ENCODE measurements around the gene NUCB1.
"Not testable (repeated sequence)": the region's sequence is repeated elsewhere in the genome, so short reads cannot be mapped to it uniquely, and the experiment has no call there.

NUCB1 gene

GRCh38 chr19:48873476-48874302, 26.4 kb upstream of the NUCB1 start:
- DNase-seq (ENCODE audit: insufficient read length, low spot score) (no peak), FAIRE-seq (no peak)
- TF ChIP-seq TAF1 (IDR thresholded peaks at IDR 0.05; ENCODE audit: low read depth, low read length) (no peak; the same call in 1 of the 2 replicates), POU2F2 (IDR thresholded peaks at IDR 0.05; ENCODE audit: low read depth, low read length) (no peak)

GRCh38 chr19:48874303-48875135, 25.6 kb upstream of the NUCB1 start:
- no peak for DNase-seq (ENCODE audit: insufficient read length, low spot score)
- no peak; the same call in 1 of the 2 replicates for TF ChIP-seq POLR2AphosphoS5 (IDR thresholded peaks at IDR 0.05; ENCODE audit: low read depth, low read length)
- TF ChIP-seq PAX5 (IDR thresholded peaks at IDR 0.05; ENCODE audit: insufficient read depth, low read length, severe bottlenecking): no peak
- TF ChIP-seq POLR2A (IDR thresholded peaks at IDR 0.05; ENCODE audit: low read depth, low read length): no peak
- no peak for TF ChIP-seq TAF1 (IDR thresholded peaks at IDR 0.05; ENCODE audit: low read depth, low read length)
- TF ChIP-seq POU2F2 (IDR thresholded peaks at IDR 0.05; ENCODE audit: low read depth, low read length): no peak
- TF ChIP-seq SPI1 (IDR thresholded peaks at IDR 0.05; ENCODE audit: low read depth, low read length): no peak
- no peak for FAIRE-seq

- not testable (repeated sequence) for DNase-seq (ENCODE audit: insufficient read length, low spot score)
- TF ChIP-seq POU2F2 (IDR thresholded peaks at IDR 0.05; ENCODE audit: low read depth, low read length) (0 out of 2 replicates have a peak, but pooled peaks have one; percentile 19), POLR2AphosphoS5 (IDR thresholded peaks at IDR 0.05; ENCODE audit: low read depth, low read length) (peak; percentile 62; the same call in 1 of the 2 replicates), PAX5 (IDR thresholded peaks at IDR 0.05; ENCODE audit: insufficient read depth, low read length, severe bottlenecking) (peak; percentile 72), POLR2A (IDR thresholded peaks at IDR 0.05; ENCODE audit: low read depth, low read length) (peak; percentile 64)
- FAIRE-seq: peak; percentile 68
Measured at GRCh38 chr19:48876043-48876981, 23.8 kb upstream of the NUCB1 start.

GRCh38 chr19:48877855-48878195, 22.3 kb upstream of the NUCB1 start:
- no peak for DNase-seq (ENCODE audit: insufficient read length, low spot score)
- no peak for FAIRE-seq

GRCh38 chr19:48878196-48879024, 21.7 kb upstream of the NUCB1 start:
- DNase-seq (ENCODE audit: insufficient read length, low spot score) (no peak), FAIRE-seq (no peak)
- TF ChIP-seq POLR2AphosphoS5 (IDR thresholded peaks at IDR 0.05; ENCODE audit: low read depth, low read length): peak; percentile 79
- no peak for TF ChIP-seq SPI1 (IDR thresholded peaks at IDR 0.05; ENCODE audit: low read depth, low read length)
- TF ChIP-seq POU2F2 (IDR thresholded peaks at IDR 0.05; ENCODE audit: low read depth, low read length): 0 out of 2 replicates have a peak, but pooled peaks have one; percentile 40
- no peak for TF ChIP-seq PAX5 (IDR thresholded peaks at IDR 0.05; ENCODE audit: insufficient read depth, low read length, severe bottlenecking)
- peak; percentile 77 for TF ChIP-seq POLR2A (IDR thresholded peaks at IDR 0.05; ENCODE audit: low read depth, low read length)

More at GRCh38 chr19:48877855-48878195, 22.3 kb upstream of the NUCB1 start:
- no peak for TF ChIP-seq PAX5 (IDR thresholded peaks at IDR 0.05; ENCODE audit: insufficient read depth, low read length, severe bottlenecking)
- peak; percentile 44; the same call in 1 of the 2 replicates for TF ChIP-seq POLR2AphosphoS5 (IDR thresholded peaks at IDR 0.05; ENCODE audit: low read depth, low read length)

- TF ChIP-seq PAX5 (IDR thresholded peaks at IDR 0.05; ENCODE audit: insufficient read depth, low read length, severe bottlenecking): no peak
- TF ChIP-seq POLR2A (IDR thresholded peaks at IDR 0.05; ENCODE audit: low read depth, low read length): no peak
- TF ChIP-seq SPI1 (IDR thresholded peaks at IDR 0.05; ENCODE audit: low read depth, low read length): no peak
- no peak for TF ChIP-seq POU2F2 (IDR thresholded peaks at IDR 0.05; ENCODE audit: low read depth, low read length)
- TF ChIP-seq POLR2AphosphoS5 (IDR thresholded peaks at IDR 0.05; ENCODE audit: low read depth, low read length): no peak
- TF ChIP-seq TAF1 (IDR thresholded peaks at IDR 0.05; ENCODE audit: low read depth, low read length): no peak
- FAIRE-seq: no peak
Measured at GRCh38 chr19:48879025-48879637, 21.0 kb upstream of the NUCB1 start.

GRCh38 chr19:48879696-48880095, 20.4 kb upstream of the NUCB1 start:
- not testable (repeated sequence) for DNase-seq (ENCODE audit: insufficient read length, low spot score); FAIRE-seq

More at GRCh38 chr19:48879025-48879637, 21.0 kb upstream of the NUCB1 start:
- no peak for DNase-seq (ENCODE audit: insufficient read length, low spot score)

- TF ChIP-seq POLR2A (IDR thresholded peaks at IDR 0.05; ENCODE audit: low read depth, low read length): no peak; the same call in 1 of the 2 replicates
- peak; percentile 41; the same call in 1 of the 2 replicates for TF ChIP-seq POLR2AphosphoS5 (IDR thresholded peaks at IDR 0.05; ENCODE audit: low read depth, low read length)
- no peak for TF ChIP-seq POU2F2 (IDR thresholded peaks at IDR 0.05; ENCODE audit: low read depth, low read length)
- no peak for TF ChIP-seq TAF1 (IDR thresholded peaks at IDR 0.05; ENCODE audit: low read depth, low read length)
- no peak for TF ChIP-seq PAX5 (IDR thresholded peaks at IDR 0.05; ENCODE audit: insufficient read depth, low read length, severe bottlenecking)
- FAIRE-seq: peak; percentile 20
- DNase-seq (ENCODE audit: insufficient read length, low spot score): no peak
Measured at GRCh38 chr19:48881741-48882657, 18.1 kb upstream of the NUCB1 start.

Data from GM12891 (cell line).